ENCODE results near the gene RABEPK. TPM values are rescaled to one million over a fixed set of nuclear protein-coding genes. Genes with fewer than 3 reads are reported as not detected.
A peak's percentile ranks its signal among the peaks of the same experiment; 100 is the strongest.

The RABEPK gene, protein sequence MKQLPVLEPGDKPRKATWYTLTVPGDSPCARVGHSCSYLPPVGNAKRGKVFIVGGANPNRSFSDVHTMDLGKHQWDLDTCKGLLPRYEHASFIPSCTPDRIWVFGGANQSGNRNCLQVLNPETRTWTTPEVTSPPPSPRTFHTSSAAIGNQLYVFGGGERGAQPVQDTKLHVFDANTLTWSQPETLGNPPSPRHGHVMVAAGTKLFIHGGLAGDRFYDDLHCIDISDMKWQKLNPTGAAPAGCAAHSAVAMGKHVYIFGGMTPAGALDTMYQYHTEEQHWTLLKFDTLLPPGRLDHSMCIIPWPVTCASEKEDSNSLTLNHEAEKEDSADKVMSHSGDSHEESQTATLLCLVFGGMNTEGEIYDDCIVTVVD
- total RNA-seq = 20.5 to 21.4 TPM (median 21.0 TPM) in 3 replicates

DNA sequence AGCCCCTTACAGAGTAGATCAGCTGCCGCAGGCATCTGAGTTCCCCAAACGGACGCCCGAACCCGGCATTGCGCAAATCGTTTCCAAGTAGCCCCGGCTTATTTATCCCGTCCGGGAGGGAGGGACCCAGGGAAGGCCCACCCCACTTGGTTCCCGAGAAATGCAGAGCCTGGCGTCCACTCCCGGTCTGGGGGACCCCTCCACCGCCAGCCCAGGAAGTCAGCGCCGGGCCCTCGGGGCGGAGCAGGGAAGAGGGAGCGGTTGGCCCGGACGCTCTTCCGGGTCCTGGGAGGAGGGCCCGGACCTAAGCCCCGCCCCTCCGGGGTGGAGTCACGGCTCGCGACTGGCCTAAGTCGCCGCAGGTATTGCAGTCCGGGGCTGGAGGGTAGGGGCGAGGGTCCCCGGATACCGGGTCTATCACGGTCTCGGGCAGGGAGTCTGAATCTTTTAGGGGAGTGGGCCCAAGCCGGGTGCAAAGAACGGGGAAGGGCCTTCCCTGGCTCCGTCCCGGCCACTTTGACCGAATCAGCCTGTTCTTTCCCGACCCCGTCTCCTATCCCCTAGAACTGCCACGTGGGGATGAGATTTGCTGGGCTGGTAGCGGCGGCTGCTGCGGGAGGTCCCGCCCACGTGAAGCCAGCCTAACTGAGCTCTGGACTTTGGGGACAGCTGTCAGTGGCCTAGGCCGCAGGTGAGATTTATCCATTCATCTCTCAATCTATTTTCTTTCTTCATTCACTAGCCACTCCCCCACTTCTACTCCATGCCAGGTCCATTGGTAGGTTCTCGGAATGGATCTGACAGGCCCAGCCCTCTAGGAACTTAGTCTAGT is at the start of gene RABEPK:
TSS of gene RABEPK (plus strand) at position 327 of the 832 bp plus-strand sequence. CDS start 2,472 bp downstream, outside the sequence.
- peaks cover 7% of the 10 kb centered on the region for H3K27me3 Mint-ChIP-seq (ENCODE audit: low read depth)

GRCh38 chr9:125151730-125152129 is 48.6 kb upstream of the RABEPK start:
- DNase-seq (ENCODE audit: low spot score in 2 of 2, unreplicated experiment in 2 of 2) = no peak
- Mint-ChIP-seq H3K4me3 (no peak overlapping the region), H3K27ac (no peak overlapping the region), H3K27me3 (ENCODE audit: low read depth) (no peaks in the 10 kb centered on the region), H3K36me3 (peaks cover 19% of the 10 kb centered on the region), H3K9me3 (no peaks in the 10 kb centered on the region), H3K4me1 (peaks cover 3% of the 10 kb centered on the region)
- TF ChIP-seq, protein P1, sequence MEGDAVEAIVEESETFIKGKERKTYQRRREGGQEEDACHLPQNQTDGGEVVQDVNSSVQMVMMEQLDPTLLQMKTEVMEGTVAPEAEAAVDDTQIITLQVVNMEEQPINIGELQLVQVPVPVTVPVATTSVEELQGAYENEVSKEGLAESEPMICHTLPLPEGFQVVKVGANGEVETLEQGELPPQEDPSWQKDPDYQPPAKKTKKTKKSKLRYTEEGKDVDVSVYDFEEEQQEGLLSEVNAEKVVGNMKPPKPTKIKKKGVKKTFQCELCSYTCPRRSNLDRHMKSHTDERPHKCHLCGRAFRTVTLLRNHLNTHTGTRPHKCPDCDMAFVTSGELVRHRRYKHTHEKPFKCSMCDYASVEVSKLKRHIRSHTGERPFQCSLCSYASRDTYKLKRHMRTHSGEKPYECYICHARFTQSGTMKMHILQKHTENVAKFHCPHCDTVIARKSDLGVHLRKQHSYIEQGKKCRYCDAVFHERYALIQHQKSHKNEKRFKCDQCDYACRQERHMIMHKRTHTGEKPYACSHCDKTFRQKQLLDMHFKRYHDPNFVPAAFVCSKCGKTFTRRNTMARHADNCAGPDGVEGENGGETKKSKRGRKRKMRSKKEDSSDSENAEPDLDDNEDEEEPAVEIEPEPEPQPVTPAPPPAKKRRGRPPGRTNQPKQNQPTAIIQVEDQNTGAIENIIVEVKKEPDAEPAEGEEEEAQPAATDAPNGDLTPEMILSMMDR (IDR thresholded peaks at IDR 0.05; ENCODE audit: unreplicated experiment) = no peak

More for the DNA sequence above, at the start of gene RABEPK:
- H3K36me3 Mint-ChIP-seq = peaks cover 14% of the 10 kb centered on the region
- TF ChIP-seq, protein P1 (IDR thresholded peaks at IDR 0.05; ENCODE audit: unreplicated experiment) = no peak
- H3K4me3 Mint-ChIP-seq = peak within 1 kb of the TSS; percentile 90
- DNase-seq (ENCODE audit: low spot score in 2 of 2, unreplicated experiment in 2 of 2) = peak; percentile 88 to 96
- peaks cover 15% of the 10 kb centered on the region for H3K4me1 Mint-ChIP-seq
- H3K27ac Mint-ChIP-seq = peak within 1 kb of the TSS; percentile 98
- H3K9me3 Mint-ChIP-seq = no peaks in the 10 kb centered on the region

- Mint-ChIP-seq H3K9me3 (no peaks in the 10 kb centered on the region), H3K4me1 (no peaks in the 10 kb centered on the region), H3K27me3 (ENCODE audit: low read depth) (no peaks in the 10 kb centered on the region), H3K27ac (no peak overlapping the region), H3K36me3 (peaks cover 19% of the 10 kb centered on the region), H3K4me3 (no peak overlapping the region)
- TF ChIP-seq, protein P1 (IDR thresholded peaks at IDR 0.05; ENCODE audit: unreplicated experiment) = no peak
- DNase-seq (ENCODE audit: low spot score in 2 of 2, unreplicated experiment in 2 of 2) = no peak
These were observed 46.5 kb upstream of the RABEPK start for GRCh38 chr9:125153712-125154367.

DNA sequence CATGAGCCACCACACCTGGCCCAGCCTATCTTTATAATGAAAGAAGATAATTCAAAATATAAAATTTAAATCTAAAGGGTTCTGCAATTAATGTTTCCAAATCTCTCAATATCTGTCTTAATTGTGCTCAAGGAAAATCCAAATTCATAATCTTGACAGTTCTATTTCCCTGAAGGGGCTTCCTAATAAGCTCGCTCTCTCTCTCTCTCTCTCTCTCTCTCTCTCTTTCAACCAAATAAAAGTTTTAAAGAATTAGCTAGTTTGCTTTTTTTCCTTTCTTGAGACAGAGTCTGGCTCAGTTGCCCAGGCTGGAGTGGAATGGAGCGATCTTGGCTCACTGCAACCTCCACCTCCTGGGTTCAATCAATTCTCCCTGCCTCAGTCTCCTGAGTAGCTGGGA is 43.8 kb upstream of the RABEPK start:
- no peak overlapping the region for H3K27ac Mint-ChIP-seq
- no peak overlapping the region for H3K4me3 Mint-ChIP-seq
- H3K4me1 Mint-ChIP-seq = peaks cover 12% of the 10 kb centered on the region
- no peaks in the 10 kb centered on the region for H3K9me3 Mint-ChIP-seq
- no peaks in the 10 kb centered on the region for H3K27me3 Mint-ChIP-seq (ENCODE audit: low read depth)
- peaks cover 17% of the 10 kb centered on the region for H3K36me3 Mint-ChIP-seq
- TF ChIP-seq, protein P1 (IDR thresholded peaks at IDR 0.05; ENCODE audit: unreplicated experiment) = no peak
- no peak for DNase-seq (ENCODE audit: low spot score in 2 of 2, unreplicated experiment in 2 of 2)

GRCh38 chr9:125160750-125161149 is 39.6 kb upstream of the RABEPK start:
- Mint-ChIP-seq H3K4me3 (no peak overlapping the region), H3K9me3 (no peaks in the 10 kb centered on the region)
- TF ChIP-seq, protein P1 (IDR thresholded peaks at IDR 0.05; ENCODE audit: unreplicated experiment) = no peak

More at GRCh38 chr9:125160750-125161149, 39.6 kb upstream of the RABEPK start:
- Mint-ChIP-seq H3K36me3 (peaks cover 10% of the 10 kb centered on the region), H3K27me3 (ENCODE audit: low read depth) (no peaks in the 10 kb centered on the region), H3K4me1 (peaks cover 12% of the 10 kb centered on the region), H3K27ac (peak overlapping the region; percentile 92)
- DNase-seq (ENCODE audit: low spot score in 2 of 2, unreplicated experiment in 2 of 2) = no peak

Measured in mesothelial cell of epicardium (in vitro differentiated cells).